HCT116 (cell line): Measurements from ENCODE around the gene AKR1E2. TPM values are rescaled to one million over a fixed set of nuclear protein-coding genes. Genes with fewer than 3 reads are reported as not detected.

ENCODE experiments used
- ATAC-seq: fragments of 200-7000 bp; cut with Tn5 transposase; 2 replicates; pipeline ENCODE4 v1.9.1; 2020; ENCODE audit warnings: mild to moderate bottlenecking, moderate library complexity
- BruUV-seq: library from RNA; stranded (reverse); fragments of 400-500 nt; replicated peaks from 2 replicates; lab custom pipeline; 2021; lab: Mats Ljungman, UMichigan
- CTCF ChIA-PET: fragments of 300-600 bp; sonication (Branson Sonifier 250); formaldehyde crosslinking; loops from one replicate; lab custom pipeline; 2021; ENCODE audit warnings: antibody characterized with exemption; lab: Charles Lee
- POLR2A ChIA-PET: fragments of 300-600, 350-600 bp; sonication (Branson Sonifier 250); formaldehyde crosslinking; loops from one replicate; lab custom pipeline; 2021; ENCODE audit warnings: antibody characterized with exemption; lab: Charles Lee
- RAD21 ChIA-PET, 2 experiments: fragments of 300-600 bp; sonication (Branson Sonifier 250); formaldehyde crosslinking; loops; one replicate each; lab custom pipeline; 2023; ENCODE audit warnings: low total read pairs in 2 of 2; ENCODE audit not compliant: uncharacterized antibody in 2 of 2, unreplicated experiment in 2 of 2, low non-redundant PET in 1 of 2; lab: Charles Lee
- DNase-seq: peaks from one replicate; pipeline ENCODE4 v3.0.0-alpha.2; 2010; ENCODE audit warnings: low read depth, low spot score
- H2AFZ ChIP-seq: fragments of 200-600 bp; shearing (Covaris generic), sonication (generic); 2 replicates; pipeline ENCODE4 v1.6.1; 2017; ENCODE audit warnings: low read depth, mixed run types, mixed read lengths, antibody characterized with exemption, low read length; ENCODE audit not compliant: poor library complexity, severe bottlenecking
- H3K27ac ChIP-seq: 2 replicates; pipeline ENCODE4 v1.5.1; 2012; ENCODE audit warnings: low read depth, low read length
- H3K27me3 ChIP-seq: fragments of 200-600 bp; sonication (generic); 2 replicates; pipeline ENCODE4 v1.6.1; 2016; ENCODE audit warnings: mixed run types, low read length, mixed read lengths; ENCODE audit not compliant: insufficient read depth
- H3K36me3 ChIP-seq, 2 experiments: fragments of 200-500 bp in 1 of 2; fragments of 200-600 bp in 1 of 2; sonication (Bioruptor generic) in 1 of 2; sonication (generic) in 1 of 2; 2 replicates each; pipeline versions ENCODE4 v1.5.1 to v1.6.1; 2014 to 2016; ENCODE audit warnings: low read length in 2 of 2, inconsistent platforms in 1 of 2, mixed read lengths in 1 of 2, mixed run types in 1 of 2; ENCODE audit not compliant: insufficient read depth in 2 of 2, control insufficient read depth in 1 of 2
- H3K4me1 ChIP-seq, 2 experiments: fragments of 200-600 bp in 1 of 2; sonication (generic) in 1 of 2; 2 replicates each; pipeline versions ENCODE4 v1.5.1 to v1.6.1; 2012 to 2017; ENCODE audit warnings: low read length in 2 of 2, inconsistent platforms in 1 of 2, mild to moderate bottlenecking in 1 of 2, mixed read lengths in 1 of 2, mixed run types in 1 of 2, moderate library complexity in 1 of 2; ENCODE audit not compliant: insufficient read depth in 2 of 2, control insufficient read depth in 1 of 2
- H3K4me2 ChIP-seq: fragments of 200-600 bp; sonication (generic); 2 replicates; pipeline ENCODE4 v1.6.1; 2017; ENCODE audit warnings: mixed run types, low read length, mixed read lengths
- H3K4me3 ChIP-seq, 2 experiments: fragments of 200-600 bp in 1 of 2; sonication (generic) in 1 of 2; replicated peaks in 1 of 2; 2 replicates each; pipeline ENCODE4 v1.5.1; 2011 to 2016; ENCODE audit warnings: low read length in 2 of 2, control low read depth in 1 of 2, low read depth in 1 of 2, mild to moderate bottlenecking in 1 of 2, mixed read lengths in 1 of 2, mixed run types in 1 of 2
- H3K79me2 ChIP-seq: fragments of 200-600 bp; sonication (generic); 2 replicates; pipeline ENCODE4 v1.6.1; 2017; ENCODE audit warnings: mild to moderate bottlenecking, mixed run types, low read length, moderate library complexity, mixed read lengths; ENCODE audit not compliant: insufficient read depth
- H3K9ac ChIP-seq: fragments of 200-600 bp; sonication (generic); 2 replicates; pipeline ENCODE4 v1.6.1; 2016; ENCODE audit warnings: low read length, mixed read lengths
- H3K9me2 ChIP-seq: fragments of 200-600 bp; sonication (generic), shearing (Covaris generic); 2 replicates; pipeline ENCODE4 v1.6.1; 2017; ENCODE audit warnings: mixed run types, mild to moderate bottlenecking, moderate library complexity; ENCODE audit not compliant: insufficient read depth
- H3K9me3 ChIP-seq, 2 experiments: fragments of 200-500 bp in 1 of 2; fragments of 200-600 bp in 1 of 2; sonication (Bioruptor generic) in 1 of 2; sonication (generic) in 1 of 2; 2 replicates each; pipeline ENCODE4 v1.6.1; 2014 to 2017; ENCODE audit warnings: low read length in 2 of 2, mixed read lengths in 2 of 2, inconsistent platforms in 1 of 2, low read depth in 1 of 2, mild to moderate bottlenecking in 1 of 2, mixed run types in 1 of 2, moderate library complexity in 1 of 2; ENCODE audit not compliant: control insufficient read depth in 1 of 2, insufficient read depth in 1 of 2
- H4K20me1 ChIP-seq: fragments of 200-600 bp; sonication (generic), shearing (Covaris generic); 2 replicates; pipeline ENCODE4 v1.6.1; 2017; ENCODE audit warnings: mixed run types, mild to moderate bottlenecking, moderate library complexity; ENCODE audit not compliant: insufficient read depth
- CBX3 ChIP-seq: IDR thresholded peaks from 2 replicates; pipeline ENCODE4 v1.6.1; 2012; ENCODE audit warnings: low read depth
- CEBPB ChIP-seq: IDR thresholded peaks from 2 replicates; pipeline ENCODE4 v1.6.1; 2012; ENCODE audit warnings: low read depth
- CTCF ChIP-seq, 3 experiments: fragments of 200-600 bp in 1 of 3; sonication (generic) in 1 of 3; IDR thresholded peaks in 2 of 3; conservative IDR thresholded peaks in 1 of 3; 2 replicates each; pipeline ENCODE4 v1.5.1; 2012 to 2017; ENCODE audit warnings: low read depth in 2 of 3, low read length in 2 of 3, antibody characterized with exemption in 1 of 3, borderline replicate concordance in 1 of 3, control low read depth in 1 of 3, mild to moderate bottlenecking in 1 of 3, mixed read lengths in 1 of 3, mixed run types in 1 of 3, moderate library complexity in 1 of 3; ENCODE audit not compliant: insufficient read depth in 1 of 3
- EGR1 ChIP-seq: IDR thresholded peaks from 2 replicates; pipeline ENCODE4 v1.6.1; 2012; ENCODE audit warnings: low read depth
- EZH2 ChIP-seq: fragments of 200-600 bp; sonication (generic); IDR thresholded peaks from 2 replicates; pipeline ENCODE4 v1.6.1; 2017; ENCODE audit warnings: antibody characterized with exemption, mixed run types
- EZH2phosphoT487 ChIP-seq: fragments of 200-600 bp; IDR thresholded peaks from 2 replicates; pipeline ENCODE4 v1.6.1; 2018; ENCODE audit warnings: antibody characterized with exemption, borderline replicate concordance
- FOSL1 ChIP-seq: IDR thresholded peaks from 2 replicates; pipeline ENCODE4 v1.6.1; 2012; ENCODE audit warnings: low read depth
- MAX ChIP-seq: IDR thresholded peaks from 2 replicates; pipeline ENCODE4 v1.6.1; 2012
- RAD21 ChIP-seq: IDR thresholded peaks from 2 replicates; pipeline ENCODE4 v1.6.1; 2012; ENCODE audit warnings: low read depth, mild to moderate bottlenecking
- REST ChIP-seq: IDR thresholded peaks from 2 replicates; pipeline ENCODE4 v1.6.1; 2012; ENCODE audit warnings: low read depth
- SP1 ChIP-seq: IDR thresholded peaks from 2 replicates; pipeline ENCODE4 v1.6.1; 2012; ENCODE audit warnings: low read depth
- ZBTB33 ChIP-seq: IDR thresholded peaks from 2 replicates; pipeline ENCODE4 v1.6.1; 2011; ENCODE audit warnings: mild to moderate bottlenecking, low read length, moderate library complexity; ENCODE audit not compliant: insufficient replicate concordance; ENCODE audit errors: extremely low read depth
- ZFX ChIP-seq: fragments of 450-650 bp; IDR thresholded peaks from 2 replicates; pipeline ENCODE4 v1.6.1; 2017
- ZNF274 ChIP-seq: fragments of 200-500 bp; sonication (Bioruptor generic); IDR thresholded peaks from 2 replicates; pipeline ENCODE4 v1.6.1; 2014; ENCODE audit warnings: mild to moderate bottlenecking, low read depth, low read length, inconsistent platforms
- intact Hi-C: fragments of 100-400 bp; cut with micrococcal nuclease; formaldehyde crosslinking; loops from 2 replicates; pipeline ENCODE4 v1.10.0; 2022
- total RNA-seq: library from RNA; stranded (reverse); gene quantifications from one replicate; pipeline ENCODE4 v1.2.1, GENCODE V29; 2021; ENCODE audit not compliant: unreplicated experiment
- TF ChIP-seq, protein P1 (sequence below): IDR thresholded peaks from 2 replicates; pipeline ENCODE4 v1.6.1; 2012

Gene AKR1E2
- total RNA-seq, 1 experiment from 2014 or later, result 5.0 TPM

DNA sequence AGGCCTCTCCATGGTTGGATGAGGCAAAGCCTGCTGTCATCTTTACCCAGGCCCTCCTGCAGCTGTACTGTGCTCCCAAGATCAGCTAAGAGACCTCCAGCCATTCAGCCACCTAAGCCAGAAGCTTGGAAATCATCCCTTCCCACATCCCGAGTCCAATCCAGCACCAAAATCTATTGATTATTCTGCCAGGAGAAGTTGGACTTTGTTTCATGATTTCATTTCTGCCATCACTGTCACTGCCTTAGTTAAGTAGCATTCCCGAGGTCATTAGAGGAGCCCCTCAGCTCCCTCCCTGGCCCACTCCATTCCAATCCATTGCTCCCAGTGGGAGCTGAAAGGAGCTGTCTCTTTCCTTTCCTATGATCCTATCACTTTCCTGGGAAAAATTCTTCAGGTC lies 14.1 kb downstream of the AKR1E2 start:
- Histone ChIP-seq H3K4me1 (no peaks in the 10 kb centered on the region), H3K9me3 (no peaks in the 10 kb centered on the region), H3K4me3 (no peak overlapping the region), H3K9ac (no peak overlapping the region), H4K20me1 (no peaks in the 10 kb centered on the region), H3K79me2 (no peaks in the 10 kb centered on the region), H3K4me2 (no peak overlapping the region), H3K27ac (no peak overlapping the region), H3K9me2 (no peaks in the 10 kb centered on the region), H3K36me3 (no peaks in the 10 kb centered on the region; a peak in 1 of 4 replicates), H3K27me3 (no peaks in the 10 kb centered on the region), H2AFZ (no peak overlapping the region)
- ChIA-PET CTCF (interaction anchor here (2.1 kb wide), 1 partner anchor 10 kb away, joined by 8 read pairs; no protein-coding TSS in a partner anchor), RAD21 (no interaction called here), POLR2A (no interaction called here)
- TF ChIP-seq MAX (no peak), EZH2phosphoT487 (no peak), SP1 (no peak), ZBTB33 (no peak), ZNF274 (no peak), REST (no peak), CTCF (IDR thresholded peaks at IDR 0.05 in 2 of 3, conservative IDR thresholded peaks at IDR 0.05 in 1 of 3; ENCODE audit: borderline replicate concordance in 1 of 3, insufficient read depth in 1 of 3, low read depth in 2 of 3, low read length in 2 of 3) (no peak), FOSL1 (no peak), EZH2 (no peak), RAD21 (no peak), CEBPB (no peak), ZFX (no peak), EGR1 (no peak), CBX3 (no peak)
- TF ChIP-seq, protein P1, sequence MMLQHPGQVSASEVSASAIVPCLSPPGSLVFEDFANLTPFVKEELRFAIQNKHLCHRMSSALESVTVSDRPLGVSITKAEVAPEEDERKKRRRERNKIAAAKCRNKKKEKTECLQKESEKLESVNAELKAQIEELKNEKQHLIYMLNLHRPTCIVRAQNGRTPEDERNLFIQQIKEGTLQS, result no peak
- BruUV-seq, result no TSS peak
- ATAC-seq (no peak), DNase-seq (no peak)
- intact Hi-C loops, result no loop called here
